ENCODE data around the gene CTDP1.
"Not testable (repeated sequence)": the region's sequence is repeated elsewhere in the genome, so short reads cannot be mapped to it uniquely, and the experiment has no call there.

CTDP1 gene

GRCh38 chr18:79738581-79739439 is 59.2 kb downstream of the CTDP1 start:
- Mint-ChIP-seq H3K4me1 (peaks cover 6% of the 10 kb centered on the region), H3K4me3 (no peak overlapping the region), H3K27ac (no peak overlapping the region), H3K9me3 (no peaks in the 10 kb centered on the region), H3K27me3 (no peaks in the 10 kb centered on the region), H3K36me3 (peaks cover 44% of the 10 kb centered on the region)
- ATAC-seq (ENCODE audit: low read depth): no peak
- no peak for DNase-seq (ENCODE audit: low spot score in 2 of 2)

DNA sequence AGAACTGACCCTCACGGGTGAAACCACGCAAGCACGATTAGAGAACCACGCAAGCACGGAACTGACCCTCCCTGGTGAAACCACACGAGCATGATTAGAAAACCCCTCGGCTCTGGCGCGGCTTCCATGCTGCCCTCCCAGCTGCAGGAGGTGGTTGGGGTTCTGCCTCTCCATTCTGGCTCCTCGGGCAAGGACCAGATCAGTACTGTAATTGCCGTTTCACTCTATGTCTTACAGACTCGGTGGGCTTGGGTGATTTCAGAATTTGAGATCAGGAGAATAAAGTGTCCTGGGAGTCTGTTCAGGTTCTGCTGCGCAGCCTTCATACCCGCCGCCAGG is 59.8 kb downstream of the CTDP1 start:
- Mint-ChIP-seq H3K9me3 (peaks cover 3% of the 10 kb centered on the region), H3K36me3 (peaks cover 50% of the 10 kb centered on the region), H3K27ac (no peak overlapping the region), H3K4me1 (peaks cover 6% of the 10 kb centered on the region), H3K4me3 (no peak overlapping the region), H3K27me3 (no peaks in the 10 kb centered on the region)
- DNase-seq (ENCODE audit: low spot score in 2 of 2) (no peak), ATAC-seq (ENCODE audit: low read depth) (no peak)

GRCh38 chr18:79740047-79740446 is 60.4 kb downstream of the CTDP1 start:
- peaks cover 57% of the 10 kb centered on the region for H3K36me3 Mint-ChIP-seq

GRCh38 chr18:79740521-79741361 is 61.1 kb downstream of the CTDP1 start:
- no peak for DNase-seq (ENCODE audit: low spot score in 2 of 2)
- Mint-ChIP-seq H3K36me3 (peaks cover 53% of the 10 kb centered on the region), H3K27ac (peak overlapping the region; percentile 75), H3K4me1 (peaks cover 6% of the 10 kb centered on the region), H3K9me3 (peaks cover 5% of the 10 kb centered on the region), H3K4me3 (peak overlapping the region; percentile 27), H3K27me3 (no peaks in the 10 kb centered on the region)
- ATAC-seq (ENCODE audit: low read depth): peak; percentile 22

More at GRCh38 chr18:79740047-79740446, 60.4 kb downstream of the CTDP1 start:
- H3K27ac Mint-ChIP-seq; H3K4me3 Mint-ChIP-seq; ATAC-seq (ENCODE audit: low read depth); H3K4me1 Mint-ChIP-seq; H3K27me3 Mint-ChIP-seq; DNase-seq (ENCODE audit: low spot score in 2 of 2); H3K9me3 Mint-ChIP-seq: not testable (repeated sequence)

DNA sequence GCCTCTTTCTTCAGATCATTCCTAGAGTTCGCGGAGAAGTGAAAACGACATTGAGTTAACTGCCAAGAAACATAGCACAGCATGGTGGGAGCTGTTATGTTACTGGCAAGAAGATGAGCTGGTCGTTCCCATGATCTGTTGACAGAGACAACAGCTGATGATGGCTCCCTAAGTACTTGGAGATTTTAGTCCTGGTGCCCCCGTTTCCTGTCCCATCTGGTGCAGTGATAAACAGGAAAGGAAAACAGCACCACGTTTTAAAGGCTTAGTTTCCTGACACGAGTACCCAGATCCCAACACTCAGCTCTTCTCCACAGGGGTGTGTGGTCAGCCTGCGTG is 61.7 kb downstream of the CTDP1 start:
- peak overlapping the region; percentile 75 for H3K27ac Mint-ChIP-seq
- ATAC-seq (ENCODE audit: low read depth): no peak
- peaks cover 50% of the 10 kb centered on the region for H3K36me3 Mint-ChIP-seq
- peaks cover 6% of the 10 kb centered on the region for H3K4me1 Mint-ChIP-seq
- no peak for DNase-seq (ENCODE audit: low spot score in 2 of 2)
- H3K9me3 Mint-ChIP-seq: peaks cover 5% of the 10 kb centered on the region
- no peaks in the 10 kb centered on the region for H3K27me3 Mint-ChIP-seq
- no peak overlapping the region for H3K4me3 Mint-ChIP-seq

DNA sequence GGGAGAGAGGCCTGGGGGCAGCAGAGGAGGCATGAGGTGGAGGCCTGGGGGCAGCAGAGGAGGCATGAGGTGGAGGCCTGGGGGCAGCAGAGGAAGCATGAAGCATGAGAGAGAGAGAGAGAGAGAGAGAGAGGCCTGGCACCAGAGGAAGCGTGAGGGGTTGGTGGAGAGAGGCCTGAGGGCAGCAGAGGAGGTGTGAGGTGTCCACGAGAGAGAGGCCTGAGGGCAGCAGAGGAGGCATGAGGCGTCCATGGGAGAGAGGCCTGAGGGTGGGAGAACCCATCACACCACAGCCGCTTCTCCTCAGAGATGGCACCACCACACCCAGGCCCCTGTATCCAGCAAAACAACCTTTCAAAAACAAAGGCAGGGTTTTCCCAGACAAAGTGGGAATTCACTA is 62.5 kb downstream of the CTDP1 start:
- peaks cover 50% of the 10 kb centered on the region for H3K36me3 Mint-ChIP-seq
- H3K4me3 Mint-ChIP-seq: no peak overlapping the region
- peaks cover 5% of the 10 kb centered on the region for H3K9me3 Mint-ChIP-seq
- H3K27ac Mint-ChIP-seq: peak overlapping the region; percentile 75
- H3K4me1 Mint-ChIP-seq: peaks cover 6% of the 10 kb centered on the region
- DNase-seq (ENCODE audit: low spot score in 2 of 2): no peak
- no peak for ATAC-seq (ENCODE audit: low read depth)
- H3K27me3 Mint-ChIP-seq: no peaks in the 10 kb centered on the region

DNA sequence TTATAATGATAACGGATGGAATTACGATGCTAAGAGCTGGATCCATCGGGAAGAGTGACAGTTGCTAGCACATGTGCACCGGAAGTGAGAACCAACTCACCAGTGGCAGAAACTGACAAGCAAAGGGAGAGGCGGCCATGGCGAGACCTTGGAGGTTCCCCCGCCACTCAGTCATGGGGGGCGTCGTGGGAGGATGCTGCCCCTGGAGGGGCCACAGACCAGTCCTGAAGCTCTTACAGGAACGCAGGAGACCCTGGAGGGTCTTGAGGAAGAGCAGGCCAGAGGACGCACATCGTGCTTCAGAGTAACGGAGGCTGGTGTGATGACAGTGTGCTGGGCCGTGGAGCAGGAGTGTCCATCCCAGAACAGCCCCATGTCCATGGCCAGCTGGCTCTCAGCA is 65.0 kb downstream of the CTDP1 start:
- Mint-ChIP-seq H3K27ac (peak overlapping the region; percentile 46), H3K9me3 (peaks cover 5% of the 10 kb centered on the region), H3K36me3 (peaks cover 38% of the 10 kb centered on the region), H3K4me1 (peaks cover 7% of the 10 kb centered on the region), H3K4me3 (no peak overlapping the region), H3K27me3 (no peaks in the 10 kb centered on the region)
- ATAC-seq (ENCODE audit: low read depth): no peak
- no peak for DNase-seq (ENCODE audit: low spot score in 2 of 2)

DNA sequence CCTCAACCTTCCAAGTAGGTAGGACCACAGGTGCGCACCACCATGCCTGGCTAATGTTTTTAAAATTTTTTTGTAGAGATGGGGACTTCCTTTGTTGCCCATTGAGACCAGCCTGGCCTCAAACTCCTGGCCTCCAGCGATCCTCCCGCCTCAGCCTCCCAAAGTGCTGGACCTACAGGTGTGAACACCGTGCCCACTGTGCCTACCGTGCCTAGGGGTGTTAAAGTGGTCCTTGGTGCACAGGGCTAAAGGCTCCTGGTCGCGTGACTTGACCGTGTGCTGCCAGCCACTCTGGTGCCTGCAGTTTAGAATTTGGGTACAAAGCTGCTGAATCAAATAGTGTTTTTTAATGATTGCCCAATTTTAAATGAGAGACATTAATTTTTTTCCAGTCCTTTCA is 67.1 kb downstream of the CTDP1 start:
- H3K36me3 Mint-ChIP-seq: peaks cover 33% of the 10 kb centered on the region
- DNase-seq (ENCODE audit: low spot score in 2 of 2): no peak
- H3K4me1 Mint-ChIP-seq: peaks cover 4% of the 10 kb centered on the region
- no peak overlapping the region for H3K27ac Mint-ChIP-seq
- H3K27me3 Mint-ChIP-seq: no peaks in the 10 kb centered on the region
- ATAC-seq (ENCODE audit: low read depth): no peak
- H3K4me3 Mint-ChIP-seq: no peak overlapping the region
- peaks cover 5% of the 10 kb centered on the region for H3K9me3 Mint-ChIP-seq

- no peak for DNase-seq (ENCODE audit: low spot score in 2 of 2)
- H3K4me1 Mint-ChIP-seq: peaks cover 4% of the 10 kb centered on the region
- H3K4me3 Mint-ChIP-seq: no peak overlapping the region
- ATAC-seq (ENCODE audit: low read depth): no peak
- H3K27ac Mint-ChIP-seq: no peak overlapping the region
- H3K27me3 Mint-ChIP-seq: no peaks in the 10 kb centered on the region
- peaks cover 28% of the 10 kb centered on the region for H3K36me3 Mint-ChIP-seq
- peaks cover 5% of the 10 kb centered on the region for H3K9me3 Mint-ChIP-seq
Measured at GRCh38 chr18:79747156-79747845, 67.7 kb downstream of the CTDP1 start.

DNA sequence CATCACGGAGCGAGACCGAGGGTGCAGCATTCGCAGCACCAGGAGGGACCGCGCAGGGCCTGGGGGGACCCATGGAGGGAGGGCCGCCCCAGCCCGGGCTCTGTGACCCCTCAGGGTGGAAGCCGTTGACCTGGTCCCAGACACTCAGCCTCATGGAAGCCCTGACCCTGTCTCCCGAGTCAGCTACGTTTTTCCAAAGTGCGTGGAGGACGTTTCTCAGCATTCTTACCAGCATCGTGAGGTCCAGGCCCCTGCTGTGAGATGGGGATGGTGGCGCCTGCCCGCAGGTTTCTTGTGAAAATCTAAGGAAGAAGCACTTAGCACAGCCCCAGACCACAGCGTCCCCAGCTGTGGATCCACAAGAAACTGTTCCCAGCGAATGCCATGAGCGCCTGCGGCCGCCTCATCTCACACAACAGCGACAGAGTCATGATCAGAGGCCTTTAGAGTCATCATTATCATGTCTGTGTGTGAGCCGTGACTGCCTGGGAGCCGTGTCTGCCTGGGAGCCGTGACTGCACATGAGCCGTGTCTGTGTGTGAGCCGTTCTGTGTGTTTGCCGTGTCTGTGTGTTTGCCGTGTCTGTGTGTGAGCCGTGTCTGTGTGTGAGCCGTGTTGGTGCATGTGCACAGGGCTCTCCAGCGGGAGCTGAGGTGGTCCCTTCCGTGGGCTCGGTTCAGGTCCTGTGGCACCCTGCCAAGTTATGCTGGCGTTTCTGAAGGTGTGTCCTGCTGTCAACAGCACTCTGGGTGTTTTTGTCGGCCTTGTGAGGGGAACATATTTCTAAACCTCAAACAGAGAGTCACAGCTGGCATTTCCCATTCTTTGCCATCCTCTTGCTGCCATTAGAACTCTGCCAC is 68.9 kb downstream of the CTDP1 start:
- Mint-ChIP-seq H3K27me3 (no peaks in the 10 kb centered on the region), H3K4me1 (peaks cover 4% of the 10 kb centered on the region), H3K36me3 (peaks cover 32% of the 10 kb centered on the region), H3K27ac (no peak overlapping the region), H3K4me3 (no peak overlapping the region), H3K9me3 (peaks cover 5% of the 10 kb centered on the region)
- ATAC-seq (ENCODE audit: low read depth) (no peak), DNase-seq (ENCODE audit: low spot score in 2 of 2) (no peak)

GRCh38 chr18:79749251-79750191 is 69.9 kb downstream of the CTDP1 start:
- Mint-ChIP-seq H3K27me3 (no peaks in the 10 kb centered on the region), H3K27ac (no peak overlapping the region), H3K9me3 (peaks cover under 1% of the 10 kb centered on the region), H3K36me3 (peaks cover 26% of the 10 kb centered on the region), H3K4me1 (peaks cover 4% of the 10 kb centered on the region), H3K4me3 (no peak overlapping the region)
- DNase-seq (ENCODE audit: low spot score in 2 of 2): no peak
- no peak for ATAC-seq (ENCODE audit: low read depth)

GRCh38 chr18:79750980-79751571 is 71.5 kb downstream of the CTDP1 start:
- Mint-ChIP-seq H3K27ac (no peak overlapping the region), H3K27me3 (no peaks in the 10 kb centered on the region), H3K9me3 (no peaks in the 10 kb centered on the region), H3K4me1 (peaks cover 4% of the 10 kb centered on the region), H3K4me3 (no peak overlapping the region), H3K36me3 (peaks cover 30% of the 10 kb centered on the region)
- DNase-seq (ENCODE audit: low spot score in 2 of 2): no peak
- ATAC-seq (ENCODE audit: low read depth): no peak
